ENCODE results near the gene AFF3. TPM values are rescaled to one million over a fixed set of nuclear protein-coding genes. Genes with fewer than 3 reads are reported as not detected.

The AFF3 gene
- total and polyA plus RNA-seq, 2 of the 8 experiments (the other 6 are each of a cell fraction or from before 2014, with no cell fraction given) = 0.27 to 3.0 TPM

DNA sequence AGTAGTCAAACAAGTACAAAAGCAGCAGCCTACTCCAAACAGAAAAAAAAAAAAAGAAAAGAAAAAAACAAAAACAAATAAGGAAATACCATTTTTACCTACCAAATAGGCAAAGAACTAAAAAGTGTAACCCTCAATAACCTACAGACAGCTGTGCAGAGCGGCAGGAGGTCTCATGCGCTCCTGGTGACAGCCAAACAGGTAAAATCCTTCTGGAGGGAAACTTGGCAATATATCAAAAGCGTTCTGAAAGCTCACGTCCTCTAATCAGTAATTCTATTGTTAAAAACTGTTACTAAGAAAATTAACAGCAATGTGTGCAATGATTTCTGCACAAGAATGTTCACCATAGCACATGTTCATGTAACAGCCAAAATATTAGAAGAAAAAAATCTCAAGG, 105.6 kb downstream of the AFF3 start:
- Histone ChIP-seq H3K14ac (ENCODE audit: insufficient read length) (no peak overlapping the region), H3K56ac (replicated peaks; ENCODE audit: insufficient read length, low read depth, low read length) (no peak overlapping the region), H3K9ac (replicated peaks in 1 of 4; ENCODE audit: extremely low read depth in 1 of 4, low read depth in 3 of 4, low read length in 3 of 4) (no peak overlapping the region), H2BK5ac (ENCODE audit: low read depth, low read length) (no peak overlapping the region), H2BK15ac (ENCODE audit: low read length) (no peak overlapping the region), H3K4me2 (ENCODE audit: insufficient read depth in 1 of 2, low read depth in 2 of 2, low read length in 2 of 2) (no peak overlapping the region), H4K5ac (ENCODE audit: insufficient read length, low read depth, low read length) (no peak overlapping the region), H2BK120ac (replicated peaks; ENCODE audit: low read depth, low read length) (no peak overlapping the region), H3K23me2 (ENCODE audit: low read depth, low read length) (no peaks in the 10 kb centered on the region), H3K27me3 (replicated peaks in 1 of 4; ENCODE audit: control insufficient read depth in 3 of 4, extremely low read depth in 1 of 4, insufficient read depth in 3 of 4, low read length in 3 of 4) (peaks cover 0 to 2% (median 0%) of the 10 kb centered on the region in 4 experiments; a peak in 1 of 7 replicates), H4K91ac (replicated peaks; ENCODE audit: insufficient read length, low read length) (no peak overlapping the region), H3K4me3 (ENCODE audit: extremely low read depth in 1 of 4, insufficient read depth in 2 of 4, low read depth in 3 of 4, low read length in 4 of 4) (no peak overlapping the region), H3K18ac (ENCODE audit: extremely low read depth, low read length) (no peak overlapping the region), H3K79me1 (ENCODE audit: low read depth, low read length) (no peaks in the 10 kb centered on the region), H4K8ac (ENCODE audit: extremely low read depth, insufficient read depth, low read length) (no peak overlapping the region), H2AK5ac (ENCODE audit: low read depth, low read length) (no peak overlapping the region), H2AFZ (ENCODE audit: low read length) (no peak overlapping the region), H4K20me1 (replicated peaks in 1 of 2; ENCODE audit: control insufficient read depth in 1 of 2, insufficient read depth in 2 of 2, low read length in 2 of 2) (no peaks in the 10 kb centered on the region), H3K9me3 (ENCODE audit: insufficient read depth in 2 of 2, low read depth in 1 of 2, low read length in 1 of 2) (no peaks in the 10 kb centered on the region), H3K79me2 (ENCODE audit: control insufficient read depth in 1 of 2, insufficient read depth in 2 of 2, low read length in 2 of 2) (no peaks in the 10 kb centered on the region), H3K36me3 (ENCODE audit: control insufficient read depth in 2 of 4, insufficient read depth in 4 of 4, low read length in 3 of 4) (no peaks in the 10 kb centered on the region), H3K4ac (replicated peaks; ENCODE audit: insufficient read length, low read depth, low read length) (no peak overlapping the region), H3K4me1 (replicated peaks in 1 of 4; ENCODE audit: control insufficient read depth in 3 of 4, insufficient read depth in 4 of 4, low read length in 3 of 4) (peaks cover 0 to 3% (median 0%) of the 10 kb centered on the region in 4 experiments; a peak in 1 of 7 replicates), H2BK20ac (ENCODE audit: low read length) (no peak overlapping the region), H2BK12ac (ENCODE audit: low read depth, low read length) (no peak overlapping the region), H3K23ac (ENCODE audit: insufficient read length) (no peak overlapping the region), H3K27ac (ENCODE audit: low read depth, low read length) (no peak overlapping the region)
- DNase-seq (ENCODE audit: low read depth in 1 of 2, low spot score in 2 of 2) (no peak), FAIRE-seq (no peak)
- ChIA-PET POLR2A (ENCODE audit: partially characterized antibody) (no interaction called here), CTCF (ENCODE audit: partially characterized antibody) (no interaction called here)
- WGBS, 2 experiments (ENCODE audit: extremely low coverage in 1 of 2, insufficient coverage in 1 of 2, insufficient read length in 1 of 2, insufficient replicate concordance in 2 of 2, low coverage in 1 of 2, low lambda C conversion rate in 2 of 2, missing lambda C conversion rate in 1 of 2) = 92% methylated on average over 4 of the region's 4 CpGs; no CpG with 5 or more reads in 1 of the 2 experiments
- TF ChIP-seq CHD2 (IDR thresholded peaks at IDR 0.05; ENCODE audit: low read length) (no peak), HDAC2 (IDR thresholded peaks at IDR 0.05; ENCODE audit: borderline replicate concordance in 1 of 2, low read depth in 2 of 2, low read length in 2 of 2) (no peak), CEBPB (IDR thresholded peaks at IDR 0.05; ENCODE audit: low read depth, low read length) (no peak), JUN (IDR thresholded peaks at IDR 0.05; ENCODE audit: low read depth, low read length) (no peak), HDAC6 (IDR thresholded peaks at IDR 0.05; ENCODE audit: low read depth, low read length) (no peak), CHD1 (IDR thresholded peaks at IDR 0.05; ENCODE audit: low read depth, low read length) (no peak), POLR2A (IDR thresholded peaks at IDR 0.05; ENCODE audit: control extremely low read depth in 1 of 2, low read depth in 2 of 2, low read length in 2 of 2) (no peak), SIN3A (conservative IDR thresholded peaks at IDR 0.05 in 1 of 2, IDR thresholded peaks at IDR 0.05 in 1 of 2; ENCODE audit: low read depth in 1 of 2, low read length in 2 of 2) (no peak), NANOG (IDR thresholded peaks at IDR 0.05; ENCODE audit: insufficient read depth, low read depth, low read length, poor library complexity, severe bottlenecking) (no peak), CREB1 (IDR thresholded peaks at IDR 0.05) (no peak), ZNF274 (IDR thresholded peaks at IDR 0.05; ENCODE audit: borderline replicate concordance, extremely low read depth, low read length) (no peak), TAF1 (IDR thresholded peaks at IDR 0.05; ENCODE audit: low read depth, low read length) (no peak), TEAD4 (IDR thresholded peaks at IDR 0.05; ENCODE audit: low read depth, low read length) (no peak), SIRT6 (IDR thresholded peaks at IDR 0.05; ENCODE audit: low read length) (no peak), EGR1 (IDR thresholded peaks at IDR 0.05; ENCODE audit: borderline replicate concordance, low read depth, low read length) (no peak)
- TF ChIP-seq, protein P1, sequence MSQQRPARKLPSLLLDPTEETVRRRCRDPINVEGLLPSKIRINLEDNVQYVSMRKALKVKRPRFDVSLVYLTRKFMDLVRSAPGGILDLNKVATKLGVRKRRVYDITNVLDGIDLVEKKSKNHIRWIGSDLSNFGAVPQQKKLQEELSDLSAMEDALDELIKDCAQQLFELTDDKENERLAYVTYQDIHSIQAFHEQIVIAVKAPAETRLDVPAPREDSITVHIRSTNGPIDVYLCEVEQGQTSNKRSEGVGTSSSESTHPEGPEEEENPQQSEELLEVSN (IDR thresholded peaks at IDR 0.05) = no peak
